GM12878 (cell line): ENCODE results near the gene CACNA1D. TPM values are rescaled to one million over a fixed set of nuclear protein-coding genes. Genes with fewer than 3 reads are reported as not detected.

ENCODE experiments used
- ATAC-seq: fragments of 200-7000 bp; cut with Tn5 transposase; 3 replicates; pipeline ENCODE4 v1.9.1; 2020; ENCODE audit warnings: mild to moderate bottlenecking, moderate library complexity
- BruUV-seq: library from RNA; stranded (reverse); fragments of 400-500 nt; replicated peaks from 2 replicates; lab custom pipeline; 2021; lab: Mats Ljungman, UMichigan
- CTCF ChIA-PET: fragments of 300-600 bp; sonication (Branson Sonifier 250); formaldehyde crosslinking; extraction: SDS; loops from one replicate; lab custom pipeline; 2021; ENCODE audit warnings: inconsistent platforms; lab: Yijun Ruan, JAX
- POLR2A ChIA-PET: fragments of 350-600 bp; formaldehyde crosslinking; extraction: SDS; loops from one replicate; lab custom pipeline; 2021; ENCODE audit warnings: inconsistent platforms; lab: Charles Lee
- RAD21 ChIA-PET: fragments of 300-600 bp; sonication (Branson Sonifier 250); formaldehyde crosslinking; loops from one replicate; lab custom pipeline; 2023; ENCODE audit warnings: antibody characterized with exemption; ENCODE audit not compliant: unreplicated experiment; lab: Charles Lee
- SMC1A ChIA-PET: fragments of 300-600 bp; sonication (Branson Sonifier 250); formaldehyde crosslinking; loops from one replicate; lab custom pipeline; 2023; ENCODE audit not compliant: unreplicated experiment, uncharacterized antibody; lab: Charles Lee
- DNase-seq: peaks from one replicate; pipeline ENCODE4 v3.0.0-alpha.2; 2011; ENCODE audit warnings: low read depth, low spot score
- FAIRE-seq: peaks from 3 replicates; lab custom pipeline; 2011; peaks lifted over from hg19 to GRCh38; lab: Jason Lieb, UNC
- H2AFZ ChIP-seq: 2 replicates; pipeline ENCODE4 v1.6.0; 2011; ENCODE audit warnings: low read depth, low read length, control low read depth; ENCODE audit not compliant: control insufficient read depth
- H3K27ac ChIP-seq: 2 replicates; pipeline ENCODE4 v1.5.1; 2011; ENCODE audit warnings: control low read depth; ENCODE audit not compliant: control insufficient read depth, insufficient read depth
- H3K27me3 ChIP-seq, 2 experiments: replicated peaks in 1 of 2; 2 replicates each; pipeline versions ENCODE4 v1.6.0 to v1.6.1; 2011; ENCODE audit warnings: low read length in 1 of 2; ENCODE audit not compliant: control insufficient read depth in 2 of 2, insufficient read depth in 2 of 2
- H3K36me3 ChIP-seq, 2 experiments: 2 replicates each; pipeline ENCODE4 v1.5.1; 2011; ENCODE audit warnings: low read length in 1 of 2; ENCODE audit not compliant: control insufficient read depth in 2 of 2, insufficient read depth in 2 of 2
- H3K4me1 ChIP-seq: 2 replicates; pipeline ENCODE4 v1.6.1; 2011; ENCODE audit warnings: mild to moderate bottlenecking, low read length, moderate library complexity, mixed read lengths; ENCODE audit not compliant: control insufficient read depth, insufficient read depth
- H3K4me2 ChIP-seq: 2 replicates; pipeline ENCODE4 v1.6.0; 2011; ENCODE audit warnings: control low read depth; ENCODE audit not compliant: control insufficient read depth, insufficient read depth
- H3K4me3 ChIP-seq: fragments of 200-600 bp; sonication (generic); 2 replicates; pipeline ENCODE4 v1.5.1; 2016
- H3K79me2 ChIP-seq: 2 replicates; pipeline ENCODE4 v1.6.0; 2011; ENCODE audit warnings: low read length; ENCODE audit not compliant: control insufficient read depth, insufficient read depth
- H3K9ac ChIP-seq: 2 replicates; pipeline ENCODE4 v1.8.0; 2011; ENCODE audit warnings: low read length, control low read depth, mixed read lengths; ENCODE audit not compliant: control insufficient read depth, insufficient read depth
- H3K9me3 ChIP-seq: replicated peaks from 3 replicates; pipeline ENCODE4 v1.5.1; 2011; ENCODE audit warnings: mild to moderate bottlenecking, low read length; ENCODE audit not compliant: control insufficient read depth, insufficient read depth
- H4K20me1 ChIP-seq: 2 replicates; pipeline ENCODE4 v1.6.0; 2011; ENCODE audit not compliant: control insufficient read depth, insufficient read depth
- CREB1 ChIP-seq: IDR thresholded peaks from 2 replicates; pipeline ENCODE4 v1.6.1; 2012; ENCODE audit warnings: low read depth, mild to moderate bottlenecking, inconsistent platforms
- RAD51 ChIP-seq: fragments of 450-650 bp; IDR thresholded peaks from 2 replicates; pipeline ENCODE4 v1.6.1; 2016; ENCODE audit warnings: moderate library complexity, mild to moderate bottlenecking, inconsistent platforms
- USF1 ChIP-seq: IDR thresholded peaks from 2 replicates; pipeline ENCODE4 v1.6.1; 2011; ENCODE audit warnings: borderline replicate concordance, low read depth, mild to moderate bottlenecking, moderate library complexity, mixed read lengths, low read length; ENCODE audit not compliant: insufficient read depth; ENCODE audit errors: extremely low read length
- ZBTB11 ChIP-seq: fragments of 450-650 bp; formaldehyde crosslinking; IDR thresholded peaks from 2 replicates; pipeline ENCODE4 v1.5.0; 2022; ENCODE audit warnings: mild to moderate bottlenecking, missing genetic modification characterization
- ZSCAN29 ChIP-seq: fragments of 450-650 bp; IDR thresholded peaks from 2 replicates; pipeline ENCODE4 v1.6.1; 2017; ENCODE audit warnings: mild to moderate bottlenecking, moderate library complexity
- WGBS: methylation state at CpG from one replicate; pipeline ENCODE4 v1.1.6; 2016; ENCODE audit warnings: low lambda C conversion rate; ENCODE audit not compliant: insufficient replicate concordance, insufficient coverage; ENCODE audit errors: missing lambda C conversion rate; 5-methylcytosine and 5-hydroxymethylcytosine counted together
- in situ Hi-C: fragments of 300-500 bp; cut with MboI; formaldehyde crosslinking; loops from 9 replicates; pipeline ENCODE4 v1.14.3; 2018; ENCODE audit warnings: mixed read lengths
- intact Hi-C: fragments of 100-400 bp; cut with micrococcal nuclease; formaldehyde crosslinking; loops from one replicate; pipeline ENCODE4 v1.14.2; 2022; ENCODE audit not compliant: unreplicated experiment
- polyA plus RNA-seq, 11 experiments: library from polyadenylated mRNA; depleted of rRNA in 4 of 11; unstranded in 6 of 11; stranded (reverse) in 5 of 11; fragments of >200 nt; fragmentation: Nextera tagmentation in 4 of 11; fragmentation: Illumina TruSeq in 1 of 11; extraction: Ambion mirVana in 4 of 11; extraction: Trizol in 1 of 11; gene quantifications; 1 replicate in 1 of 11; 2 replicates in 10 of 11; pipeline versions ENCODE4 v1.2.1 to v1.2.3, GENCODE V29; 2011 to 2016; ENCODE audit warnings: inconsistent platforms in 2 of 11, missing spikeins in 2 of 11, low read depth in 1 of 11
- total RNA-seq, 4 experiments: library from RNA; depleted of rRNA in 3 of 4; stranded (reverse); fragments of >200 nt in 3 of 4; fragmentation: Illumina TruSeq in 1 of 4; extraction: Trizol in 1 of 4; gene quantifications; 2 replicates each; pipeline versions ENCODE4 v1.2.1 to v1.2.3, GENCODE V29; 2013 to 2021

The CACNA1D gene
- total and polyA plus RNA-seq, 10 of the 15 experiments (the other 5 are each of a cell fraction or from before 2014, with no cell fraction given), result 0.21 to 24.4 (median 1.6) TPM

DNA sequence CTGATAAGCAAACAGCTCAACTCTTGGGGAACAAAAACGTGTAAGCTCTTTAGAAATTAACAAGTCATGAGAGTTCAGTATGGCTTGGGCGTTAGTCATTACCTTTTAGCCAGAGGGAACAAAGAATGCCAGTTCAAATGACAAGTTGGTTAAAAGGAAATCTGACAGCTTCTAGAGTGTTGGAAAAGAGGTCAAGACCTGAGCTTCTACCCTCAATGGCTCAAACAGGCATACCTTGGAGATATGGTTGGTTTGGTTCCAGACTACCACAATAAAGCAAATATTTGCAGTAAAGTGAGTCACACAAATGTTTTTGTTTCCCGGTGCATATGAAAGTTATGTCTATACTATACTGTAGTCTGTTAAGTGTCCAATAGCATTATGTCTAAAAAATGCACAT lies 136.1 kb downstream of the CACNA1D start:
- SMC1A ChIA-PET, result no interaction called here
- no peaks in the 10 kb centered on the region for H3K4me1 ChIP-seq
- no peak for ATAC-seq
- no peak overlapping the region for H3K4me2 ChIP-seq
- H3K27ac ChIP-seq, result no peak overlapping the region
- CTCF ChIA-PET, result no interaction called here
- intact Hi-C loops, result no loop called here
- H3K27me3 ChIP-seq, result no peaks in the 10 kb centered on the region; a peak in 1 of 4 replicates
- H2AFZ ChIP-seq, result no peak overlapping the region
- in situ Hi-C loops, result no loop called here
- no peak overlapping the region for H3K9ac ChIP-seq
- POLR2A ChIA-PET, result no interaction called here
- WGBS, result 32% methylated on average over 3 of the region's 3 CpGs
- RAD21 ChIA-PET, result no interaction called here
- no peaks in the 10 kb centered on the region; the same call in 2 of the 3 replicates for H3K9me3 ChIP-seq
- DNase-seq, result no peak
- H3K79me2 ChIP-seq, result no peaks in the 10 kb centered on the region
- H3K36me3 ChIP-seq, result no peaks in the 10 kb centered on the region
- H3K4me3 ChIP-seq, result no peak overlapping the region
- no TSS peak for BruUV-seq
- no peaks in the 10 kb centered on the region for H4K20me1 ChIP-seq
- FAIRE-seq, result no peak
- TF ChIP-seq USF1 (no peak), ZBTB11 (no peak), CREB1 (no peak), RAD51 (no peak), ZSCAN29 (no peak)
